GM19467 (cell line): ENCODE data around the gene CNTNAP2.
"Not testable (repeated sequence)": the region's sequence is repeated elsewhere in the genome, so short reads cannot be mapped to it uniquely, and the experiment has no call there.

Experiments
- ATAC-seq: cut with Tn5 transposase; IDR thresholded peaks from one replicate; pipeline ENCODE4 v1.9.1; 2021; ENCODE audit warnings: mild to moderate bottlenecking, moderate library complexity; ENCODE audit not compliant: unreplicated experiment

The CNTNAP2 gene

GRCh38 chr7:147796581-147796980 lies 1680.0 kb downstream of the CNTNAP2 start:
- ATAC-seq = no peak

GRCh38 chr7:147798001-147798400 lies 1681.4 kb downstream of the CNTNAP2 start:
- ATAC-seq = no peak

GRCh38 chr7:147801762-147802161 lies 1685.2 kb downstream of the CNTNAP2 start:
- not testable (repeated sequence) for ATAC-seq

GRCh38 chr7:147803151-147803550 lies 1686.5 kb downstream of the CNTNAP2 start:
- no peak for ATAC-seq

GRCh38 chr7:147803606-147804005 lies 1687.0 kb downstream of the CNTNAP2 start:
- no peak for ATAC-seq

GRCh38 chr7:147804032-147804431 lies 1687.4 kb downstream of the CNTNAP2 start:
- ATAC-seq = no peak

- no peak for ATAC-seq
These were observed 1689.5 kb downstream of the CNTNAP2 start for GRCh38 chr7:147805996-147806576.

GRCh38 chr7:147809786-147810185 lies 1693.2 kb downstream of the CNTNAP2 start:
- ATAC-seq = no peak

- ATAC-seq = no peak
These were observed 1693.7 kb downstream of the CNTNAP2 start for GRCh38 chr7:147810269-147810668.

- no peak for ATAC-seq
These were observed 1695.3 kb downstream of the CNTNAP2 start for GRCh38 chr7:147811923-147812322.

GRCh38 chr7:147813316-147813715 lies 1696.7 kb downstream of the CNTNAP2 start:
- ATAC-seq = no peak

- no peak for ATAC-seq
These were observed 1701.7 kb downstream of the CNTNAP2 start for GRCh38 chr7:147818317-147818716.

GRCh38 chr7:147824671-147825070 lies 1708.1 kb downstream of the CNTNAP2 start:
- no peak for ATAC-seq

GRCh38 chr7:147829016-147829415 lies 1712.4 kb downstream of the CNTNAP2 start:
- ATAC-seq = no peak

GRCh38 chr7:147833557-147833956 lies 1717.0 kb downstream of the CNTNAP2 start:
- no peak for ATAC-seq

GRCh38 chr7:147833970-147834369 lies 1717.4 kb downstream of the CNTNAP2 start:
- ATAC-seq = no peak

- no peak for ATAC-seq
These were observed 1736.2 kb downstream of the CNTNAP2 start for GRCh38 chr7:147852833-147853232.

GRCh38 chr7:147857152-147858140 lies 1740.8 kb downstream of the CNTNAP2 start:
- no peak for ATAC-seq

GRCh38 chr7:147858421-147858820 lies 1741.8 kb downstream of the CNTNAP2 start:
- no peak for ATAC-seq

GRCh38 chr7:147859033-147859432 lies 1742.4 kb downstream of the CNTNAP2 start:
- ATAC-seq = no peak

GRCh38 chr7:147859486-147859885 lies 1742.9 kb downstream of the CNTNAP2 start:
- ATAC-seq = no peak

GRCh38 chr7:147861058-147861716 lies 1744.6 kb downstream of the CNTNAP2 start:
- ATAC-seq = no peak
